Measurements from ENCODE around the gene GIGYF2.

DNA sequence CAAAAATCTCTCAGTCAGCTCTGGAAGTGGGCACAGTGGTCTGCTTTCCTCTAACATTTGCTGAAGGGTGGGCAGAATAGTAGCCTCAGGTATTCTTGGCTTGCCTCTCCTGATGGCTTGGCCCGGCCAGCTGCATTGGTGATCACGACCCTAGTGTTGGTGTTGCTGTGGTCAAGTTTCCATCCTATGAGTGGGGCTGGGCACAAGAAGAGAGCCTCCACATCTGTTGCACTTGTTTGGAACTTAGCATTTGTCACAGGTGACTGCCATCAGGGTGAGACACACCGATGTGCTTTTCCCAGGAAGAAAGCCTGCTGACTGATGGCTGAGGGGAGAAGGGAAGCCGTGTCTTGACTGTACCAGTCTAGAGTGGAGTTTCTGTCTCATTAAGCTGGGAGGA lies 139.8 kb downstream of the GIGYF2 start:
- TF ChIP-seq, protein P1, sequence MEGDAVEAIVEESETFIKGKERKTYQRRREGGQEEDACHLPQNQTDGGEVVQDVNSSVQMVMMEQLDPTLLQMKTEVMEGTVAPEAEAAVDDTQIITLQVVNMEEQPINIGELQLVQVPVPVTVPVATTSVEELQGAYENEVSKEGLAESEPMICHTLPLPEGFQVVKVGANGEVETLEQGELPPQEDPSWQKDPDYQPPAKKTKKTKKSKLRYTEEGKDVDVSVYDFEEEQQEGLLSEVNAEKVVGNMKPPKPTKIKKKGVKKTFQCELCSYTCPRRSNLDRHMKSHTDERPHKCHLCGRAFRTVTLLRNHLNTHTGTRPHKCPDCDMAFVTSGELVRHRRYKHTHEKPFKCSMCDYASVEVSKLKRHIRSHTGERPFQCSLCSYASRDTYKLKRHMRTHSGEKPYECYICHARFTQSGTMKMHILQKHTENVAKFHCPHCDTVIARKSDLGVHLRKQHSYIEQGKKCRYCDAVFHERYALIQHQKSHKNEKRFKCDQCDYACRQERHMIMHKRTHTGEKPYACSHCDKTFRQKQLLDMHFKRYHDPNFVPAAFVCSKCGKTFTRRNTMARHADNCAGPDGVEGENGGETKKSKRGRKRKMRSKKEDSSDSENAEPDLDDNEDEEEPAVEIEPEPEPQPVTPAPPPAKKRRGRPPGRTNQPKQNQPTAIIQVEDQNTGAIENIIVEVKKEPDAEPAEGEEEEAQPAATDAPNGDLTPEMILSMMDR (conservative IDR thresholded peaks at IDR 0.05 in 1 of 2, IDR thresholded peaks at IDR 0.05 in 1 of 2; ENCODE audit: extremely low read depth in 1 of 2, insufficient read depth in 1 of 2, low read depth in 1 of 2, low read length in 2 of 2): no peak
- no peak for TF ChIP-seq EZH2 (IDR thresholded peaks at IDR 0.05; ENCODE audit: borderline replicate concordance, low read length)
